ENCODE data around the gene CES3.
"Not testable (repeated sequence)": the region's sequence is repeated elsewhere in the genome, so short reads cannot be mapped to it uniquely, and the experiment has no call there.

Gene CES3

GRCh38 chr16:66944054-66944441, 17.0 kb upstream of the CES3 start:
- H3K4me3 ChIP-seq (ENCODE audit: control insufficient read depth, low read depth, low read length), result no peak overlapping the region
- no peak for DNase-seq (ENCODE audit: low read depth)
- TF ChIP-seq CTCF (IDR thresholded peaks at IDR 0.05; ENCODE audit: control insufficient read depth, insufficient read depth, low read depth, low read length, missing control alignments), result no peak

GRCh38 chr16:66944971-66945370, 16.1 kb upstream of the CES3 start:
- H3K4me3 ChIP-seq (ENCODE audit: control insufficient read depth, low read depth, low read length); DNase-seq (ENCODE audit: low read depth): not testable (repeated sequence)

- DNase-seq (ENCODE audit: low read depth), result no peak
- no peak overlapping the region for H3K4me3 ChIP-seq (ENCODE audit: control insufficient read depth, low read depth, low read length)
- TF ChIP-seq CTCF (IDR thresholded peaks at IDR 0.05; ENCODE audit: control insufficient read depth, insufficient read depth, low read depth, low read length, missing control alignments), result no peak
These were observed 15.1 kb upstream of the CES3 start for GRCh38 chr16:66945939-66946338.

GRCh38 chr16:66946541-66946940, 14.5 kb upstream of the CES3 start:
- DNase-seq (ENCODE audit: low read depth), result no peak
- no peak overlapping the region for H3K4me3 ChIP-seq (ENCODE audit: control insufficient read depth, low read depth, low read length)
- no peak for TF ChIP-seq CTCF (IDR thresholded peaks at IDR 0.05; ENCODE audit: control insufficient read depth, insufficient read depth, low read depth, low read length, missing control alignments)

DNA sequence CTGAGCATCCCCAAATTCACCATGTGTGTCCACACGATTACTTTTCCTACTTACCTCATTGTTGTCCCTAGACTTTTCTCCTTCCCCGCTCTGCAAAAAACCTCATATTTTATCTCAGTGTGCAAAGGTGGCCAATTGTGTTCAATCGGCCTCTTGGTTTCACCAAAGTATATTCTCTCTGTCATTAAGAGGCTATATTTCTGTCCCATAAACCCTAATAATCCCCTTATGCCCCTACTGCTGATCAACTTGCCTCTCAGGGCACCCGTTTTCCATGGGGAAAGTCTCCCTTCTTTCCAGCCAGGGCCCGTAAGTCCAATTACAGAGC, 14.1 kb upstream of the CES3 start:
- DNase-seq (ENCODE audit: low read depth), result no peak
- TF ChIP-seq CTCF (IDR thresholded peaks at IDR 0.05; ENCODE audit: control insufficient read depth, insufficient read depth, low read depth, low read length, missing control alignments), result no peak
- H3K4me3 ChIP-seq (ENCODE audit: control insufficient read depth, low read depth, low read length), result no peak overlapping the region

- peak overlapping the region; percentile 50 for H3K4me3 ChIP-seq (ENCODE audit: control insufficient read depth, low read depth, low read length)
- peak; percentile 82 for TF ChIP-seq CTCF (IDR thresholded peaks at IDR 0.05; ENCODE audit: control insufficient read depth, insufficient read depth, low read depth, low read length, missing control alignments)
- DNase-seq (ENCODE audit: low read depth), result peak; percentile 53
These were observed 13.6 kb upstream of the CES3 start for GRCh38 chr16:66947302-66948065.

GRCh38 chr16:66948134-66948836, 12.8 kb upstream of the CES3 start:
- no peak for DNase-seq (ENCODE audit: low read depth)
- H3K4me3 ChIP-seq (ENCODE audit: control insufficient read depth, low read depth, low read length), result peak overlapping the region; percentile 50
- TF ChIP-seq CTCF (IDR thresholded peaks at IDR 0.05; ENCODE audit: control insufficient read depth, insufficient read depth, low read depth, low read length, missing control alignments), result no peak
